GM12892 (cell line): Measurements from ENCODE around the gene HSD11B1.

Experiments
- POLR2A ChIP-seq: IDR thresholded peaks from 2 replicates; pipeline ENCODE4 v1.6.1; 2011; ENCODE audit warnings: low read depth, low read length, control low read depth
- POLR2AphosphoS5 ChIP-seq: IDR thresholded peaks from 2 replicates; pipeline ENCODE4 v1.6.1; 2011; ENCODE audit warnings: low read depth, low read length, control low read depth
- TAF1 ChIP-seq: IDR thresholded peaks from 2 replicates; pipeline ENCODE4 v1.6.1; 2011; ENCODE audit warnings: low read depth, mild to moderate bottlenecking, control low read depth, low read length, borderline replicate concordance

GRCh38 chr1:209737118-209737505, 32.5 kb downstream of the HSD11B1 start:
- TF ChIP-seq POLR2AphosphoS5 = no peak
- no peak for TF ChIP-seq POLR2A
- TF ChIP-seq TAF1 = no peak
